ENCODE measurements around the gene SORBS1.

DNA sequence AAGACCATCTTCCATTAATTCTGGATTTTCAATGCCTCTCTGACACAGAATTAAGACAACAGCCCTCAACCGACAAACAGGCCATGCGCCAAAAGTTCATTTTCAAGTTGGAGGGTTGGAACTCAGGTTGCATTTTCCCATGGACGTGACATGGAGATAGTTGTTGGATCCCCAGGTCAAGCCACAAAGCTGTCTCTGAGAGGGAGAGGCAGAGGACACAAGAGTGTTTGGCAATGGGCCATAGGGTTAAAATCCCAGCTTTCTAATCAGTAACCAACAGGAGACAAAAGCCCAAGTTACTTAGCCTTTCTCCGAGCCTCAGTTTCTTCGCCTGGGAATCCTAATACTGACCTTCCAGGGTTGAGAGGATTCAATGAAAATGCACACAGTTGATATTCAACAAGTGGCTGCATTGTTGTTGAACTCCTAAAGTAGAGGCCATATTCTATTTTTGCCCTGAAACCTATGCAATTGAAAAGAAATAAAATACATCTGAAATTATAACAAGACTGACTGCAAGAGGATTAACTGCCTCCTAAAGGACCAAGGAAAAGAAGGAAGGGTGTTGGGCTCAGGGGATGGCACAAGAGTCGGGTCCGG lies 44.3 kb downstream of the SORBS1 start:
- TF ChIP-seq, protein P1, sequence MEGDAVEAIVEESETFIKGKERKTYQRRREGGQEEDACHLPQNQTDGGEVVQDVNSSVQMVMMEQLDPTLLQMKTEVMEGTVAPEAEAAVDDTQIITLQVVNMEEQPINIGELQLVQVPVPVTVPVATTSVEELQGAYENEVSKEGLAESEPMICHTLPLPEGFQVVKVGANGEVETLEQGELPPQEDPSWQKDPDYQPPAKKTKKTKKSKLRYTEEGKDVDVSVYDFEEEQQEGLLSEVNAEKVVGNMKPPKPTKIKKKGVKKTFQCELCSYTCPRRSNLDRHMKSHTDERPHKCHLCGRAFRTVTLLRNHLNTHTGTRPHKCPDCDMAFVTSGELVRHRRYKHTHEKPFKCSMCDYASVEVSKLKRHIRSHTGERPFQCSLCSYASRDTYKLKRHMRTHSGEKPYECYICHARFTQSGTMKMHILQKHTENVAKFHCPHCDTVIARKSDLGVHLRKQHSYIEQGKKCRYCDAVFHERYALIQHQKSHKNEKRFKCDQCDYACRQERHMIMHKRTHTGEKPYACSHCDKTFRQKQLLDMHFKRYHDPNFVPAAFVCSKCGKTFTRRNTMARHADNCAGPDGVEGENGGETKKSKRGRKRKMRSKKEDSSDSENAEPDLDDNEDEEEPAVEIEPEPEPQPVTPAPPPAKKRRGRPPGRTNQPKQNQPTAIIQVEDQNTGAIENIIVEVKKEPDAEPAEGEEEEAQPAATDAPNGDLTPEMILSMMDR (IDR thresholded peaks at IDR 0.05), result no peak
- no peak for TF ChIP-seq POLR2A (IDR thresholded peaks at IDR 0.05)
